ENCODE results near the gene PDE11A.

PDE11A gene

DNA sequence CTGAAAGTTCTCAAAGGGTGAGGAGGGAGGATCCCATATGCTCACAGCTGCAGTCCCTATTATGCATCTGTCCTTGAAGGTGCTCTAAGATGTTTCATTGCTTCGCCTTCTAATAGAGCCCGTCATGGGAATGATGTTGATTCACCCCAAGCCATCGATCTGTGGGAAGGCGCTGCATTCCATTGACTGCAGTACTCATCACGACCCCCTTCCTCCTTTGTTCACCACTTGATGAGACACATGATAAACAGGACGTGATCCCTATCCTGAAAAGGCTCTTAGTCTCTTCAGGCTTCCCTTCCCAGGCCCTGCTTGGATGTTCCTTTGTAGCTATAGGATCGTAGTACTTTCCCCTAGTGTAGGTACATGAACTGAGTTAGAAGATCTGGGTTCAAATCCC lies 498.2 kb downstream of the PDE11A start:
- no peak for DNase-seq (ENCODE audit: low spot score)
- in situ Hi-C loops (cut with MboI; ENCODE audit: low pct_unique_long_range_greater_than_20kb, low sequenced_read_pairs, unreplicated experiment): no loop called here
- TF ChIP-seq CTCF (IDR thresholded peaks at IDR 0.05; ENCODE audit: extremely low read depth, insufficient read depth, missing control alignments): no peak

Measured in GM13977 (cell line).